NCI-H1694 (cell line): ENCODE results near the gene SLC44A5.
"Not testable (repeated sequence)": the region's sequence is repeated elsewhere in the genome, so short reads cannot be mapped to it uniquely, and the experiment has no call there.

Source experiments
- DNase-seq: peaks from one replicate; lab custom pipeline; 2025; lab: John Stamatoyannopoulos, UW

SLC44A5 gene

DNA sequence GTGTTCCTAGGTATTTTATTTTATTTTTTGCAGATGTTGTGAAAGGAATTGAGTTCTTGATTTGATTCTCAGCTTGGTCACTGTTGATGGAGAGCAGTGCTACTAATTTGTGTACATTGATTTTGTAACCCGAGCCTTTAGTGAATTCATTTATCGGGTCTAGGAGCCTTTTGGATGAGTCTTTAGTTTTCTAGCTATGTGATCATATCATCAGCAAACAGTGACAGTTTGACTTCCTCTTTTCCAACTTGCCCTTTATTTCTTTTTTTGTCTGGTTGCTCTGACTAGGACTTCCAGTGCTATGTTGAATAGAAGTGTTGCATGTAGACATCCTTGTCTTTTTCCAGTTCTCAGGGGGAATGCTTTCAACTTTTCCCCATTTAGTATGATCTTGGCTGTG lies 337.8 kb downstream of the SLC44A5 start:
- no peak for DNase-seq

DNA sequence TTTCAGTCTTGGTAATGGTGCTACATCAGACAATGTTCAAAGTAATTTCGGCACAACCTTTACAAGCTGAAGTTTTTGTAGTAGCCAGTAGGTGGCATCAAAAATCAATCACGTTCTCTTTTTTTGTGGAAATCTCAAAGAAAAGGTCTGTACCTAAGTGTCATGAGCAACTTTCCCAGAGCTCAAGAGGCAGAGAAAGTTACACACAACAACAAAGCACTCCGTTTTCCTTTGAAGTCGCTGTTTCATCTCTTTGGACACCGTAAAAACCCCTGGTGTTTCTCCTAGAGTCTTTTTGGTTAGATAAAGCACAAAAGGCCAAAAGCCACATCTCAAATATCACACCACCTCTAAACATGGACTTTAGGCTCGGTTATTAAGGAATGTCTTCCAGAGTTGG lies 345.1 kb downstream of the SLC44A5 start:
- peak; percentile 55 for DNase-seq

DNA sequence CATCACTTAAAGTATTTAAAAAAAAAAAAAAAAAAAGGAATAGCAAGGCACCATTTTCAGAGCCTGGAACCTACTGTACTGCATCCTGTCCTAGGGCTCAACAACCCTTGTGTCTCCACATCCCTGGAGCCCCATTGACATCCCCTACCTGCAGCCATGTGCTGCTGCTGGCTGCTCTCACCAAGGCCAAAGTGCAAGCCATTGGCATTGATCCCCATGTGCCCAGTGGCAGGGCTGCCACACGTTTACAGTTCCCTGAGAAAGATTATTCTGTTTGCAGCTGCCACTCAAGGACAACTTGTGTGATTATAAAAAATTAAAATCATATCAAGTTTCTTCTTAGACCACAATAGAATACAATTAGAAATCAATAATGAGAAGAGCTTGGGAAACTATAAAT lies 346.8 kb downstream of the SLC44A5 start:
- no peak for DNase-seq

DNA sequence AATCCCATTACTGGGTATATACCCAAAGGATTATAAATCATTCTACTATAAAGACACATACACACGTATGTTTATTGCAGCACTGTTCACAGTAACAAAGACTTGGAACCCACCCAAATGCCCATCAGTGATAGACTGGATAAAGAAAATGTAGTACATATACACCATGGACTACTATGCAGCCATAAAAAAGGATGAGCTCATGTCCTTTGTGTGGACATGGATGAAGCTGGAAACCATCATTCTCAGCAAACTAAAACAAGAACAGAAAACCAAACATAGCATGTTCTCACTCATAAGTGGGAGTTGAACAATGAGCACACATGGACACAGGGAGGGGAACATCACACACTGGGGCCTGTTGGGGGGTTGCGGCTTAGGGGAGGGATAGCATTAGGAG lies 347.3 kb downstream of the SLC44A5 start:
- DNase-seq: not testable (repeated sequence)

DNA sequence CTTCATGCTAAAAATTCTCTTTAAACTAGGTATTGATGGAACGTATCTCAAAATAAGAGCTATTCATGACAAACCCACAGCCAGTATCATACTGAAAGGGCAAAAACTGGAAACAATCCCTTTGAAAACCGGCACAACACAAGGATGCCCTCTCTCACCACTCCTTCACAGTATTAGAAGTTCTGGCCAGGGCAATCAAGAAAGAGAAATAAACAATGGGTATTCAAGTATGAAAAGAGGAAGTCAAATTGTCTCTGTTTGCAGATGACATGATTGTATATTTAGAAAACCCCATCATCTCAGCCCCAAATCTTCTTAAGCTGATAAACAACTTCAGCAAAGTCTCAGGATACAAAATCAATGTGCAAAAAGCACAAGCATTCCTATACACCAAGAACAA lies 349.0 kb downstream of the SLC44A5 start:
- not testable (repeated sequence) for DNase-seq

DNA sequence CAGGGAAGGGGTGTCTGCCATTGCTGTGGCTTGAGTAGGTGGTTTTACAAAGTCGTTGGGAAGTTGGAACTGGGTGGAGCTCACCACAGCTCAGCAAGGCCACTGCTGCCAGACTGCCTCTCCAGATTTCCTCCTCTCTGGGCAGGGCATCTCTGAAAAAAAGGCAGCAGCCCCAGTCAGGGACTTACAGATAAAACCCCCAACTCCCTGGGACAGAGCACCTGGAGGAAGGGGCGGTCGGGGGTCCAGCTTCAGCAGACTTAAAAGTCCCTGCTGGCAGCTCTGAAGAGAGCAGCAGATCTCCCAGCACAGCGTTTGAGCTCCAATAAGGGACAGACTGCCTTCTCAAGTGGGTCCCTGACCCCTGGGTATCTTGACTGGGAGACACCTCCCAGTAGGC lies 352.6 kb downstream of the SLC44A5 start:
- DNase-seq: no peak

DNA sequence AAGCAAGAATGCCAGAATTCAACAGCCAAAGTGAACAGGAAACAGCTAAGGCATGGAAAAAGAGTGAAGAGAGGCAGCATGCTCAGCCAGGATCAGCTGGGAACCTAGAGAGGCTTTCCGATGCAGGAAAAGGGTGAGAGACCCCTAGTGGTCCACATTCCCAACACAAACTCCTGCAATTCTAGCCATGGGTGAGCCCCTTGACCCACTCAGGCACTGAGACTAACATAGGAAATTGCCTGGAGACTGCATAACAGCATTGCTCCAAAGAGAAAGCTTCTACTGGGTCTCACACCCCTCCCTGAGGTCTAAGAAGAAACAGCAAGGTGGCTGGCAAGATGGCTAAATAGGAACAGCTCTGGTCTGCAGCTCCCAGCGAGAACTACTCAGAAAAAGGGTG lies 353.5 kb downstream of the SLC44A5 start:
- DNase-seq: no peak

DNA sequence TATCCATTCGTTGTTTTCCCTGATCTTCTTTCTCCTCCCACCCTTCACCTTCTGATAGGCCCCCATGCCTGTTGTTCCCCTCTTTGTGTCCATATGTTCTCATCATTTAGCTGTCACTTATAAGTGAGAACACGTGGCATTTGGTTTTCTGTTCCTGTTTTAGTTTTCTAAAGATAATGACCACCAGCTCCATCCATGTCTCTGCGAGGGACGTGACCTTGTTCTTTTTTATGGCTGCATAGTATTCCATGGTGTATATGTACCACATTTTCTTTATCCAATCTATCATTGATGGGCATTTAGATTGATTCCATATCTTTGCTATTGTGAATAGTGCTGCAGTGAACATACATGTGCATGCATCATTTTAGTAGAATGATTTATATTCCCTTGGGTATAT lies 360.8 kb downstream of the SLC44A5 start:
- DNase-seq: not testable (repeated sequence)

DNA sequence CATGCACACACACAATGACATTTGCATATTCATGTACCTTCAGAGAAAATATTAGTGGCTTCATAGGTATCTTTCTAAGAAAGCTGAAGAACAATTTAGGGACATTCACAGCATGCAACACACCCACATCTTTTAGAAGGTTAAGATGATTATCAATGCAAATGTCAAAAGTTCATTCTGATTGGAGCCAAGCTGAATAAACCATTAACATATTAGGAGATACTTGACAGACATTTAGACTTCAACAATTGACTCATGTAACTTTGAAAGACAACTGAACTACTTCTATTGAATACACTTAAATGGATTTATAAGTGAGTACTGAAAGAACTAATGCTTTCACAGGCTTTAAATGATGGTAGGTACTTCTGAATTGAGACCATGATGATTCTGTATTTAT lies 365.7 kb downstream of the SLC44A5 start:
- DNase-seq: no peak

DNA sequence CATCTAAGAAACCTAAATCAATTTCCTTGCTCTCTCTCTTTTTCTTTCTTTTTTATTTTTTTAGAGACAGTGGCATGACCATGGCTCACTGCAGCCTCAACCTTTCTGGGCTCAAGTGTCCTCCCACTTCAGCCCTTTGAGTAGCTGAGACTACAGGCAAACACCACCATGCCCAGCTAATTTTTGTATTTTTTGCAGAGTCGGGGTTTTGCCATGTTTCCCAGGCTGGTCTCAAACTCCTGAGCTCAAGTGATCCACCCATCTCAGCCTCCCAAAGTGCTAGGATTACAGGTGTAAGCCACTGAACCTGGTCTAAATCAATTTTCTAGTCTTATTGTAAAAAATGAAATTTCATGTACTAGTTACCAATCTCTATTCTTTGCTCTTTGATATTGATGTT lies 367.8 kb downstream of the SLC44A5 start:
- DNase-seq: no peak

DNA sequence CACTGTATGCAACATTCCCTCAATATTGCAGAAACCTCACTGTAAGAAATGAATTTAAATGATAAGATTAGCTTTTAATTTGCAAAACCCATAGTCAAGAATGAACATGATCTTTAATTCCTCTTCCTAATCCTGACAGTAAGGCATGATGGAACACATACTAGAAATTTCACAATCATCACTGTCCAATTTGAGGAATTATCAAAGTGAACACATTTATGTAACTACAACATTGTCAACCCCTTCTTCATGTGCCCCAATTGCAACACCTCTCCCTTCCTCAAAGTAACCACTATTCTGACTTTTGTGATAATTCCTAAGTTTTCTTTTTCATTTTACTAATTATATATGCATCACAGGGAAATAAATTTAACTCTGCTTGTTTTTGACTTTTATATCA lies 373.6 kb downstream of the SLC44A5 start:
- DNase-seq: no peak

DNA sequence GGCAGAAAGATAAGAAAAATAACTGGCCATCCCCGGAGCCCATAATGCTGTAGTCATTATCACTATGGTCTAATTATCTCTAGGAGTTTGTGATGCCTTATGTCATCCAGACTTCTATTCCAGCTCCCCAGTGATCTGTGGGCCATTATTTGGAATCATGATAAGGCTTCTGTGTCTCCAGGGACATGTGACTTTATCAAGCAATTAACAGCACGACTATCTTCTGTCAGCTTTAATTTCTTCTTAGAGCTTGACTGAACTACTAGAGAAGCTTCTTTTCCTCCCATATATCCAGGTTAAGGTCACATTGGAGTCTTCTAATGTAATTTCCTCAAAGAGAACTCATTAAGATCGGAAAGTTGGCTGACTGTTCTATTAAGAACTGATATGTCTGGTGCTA lies 376.4 kb downstream of the SLC44A5 start:
- DNase-seq: no peak

DNA sequence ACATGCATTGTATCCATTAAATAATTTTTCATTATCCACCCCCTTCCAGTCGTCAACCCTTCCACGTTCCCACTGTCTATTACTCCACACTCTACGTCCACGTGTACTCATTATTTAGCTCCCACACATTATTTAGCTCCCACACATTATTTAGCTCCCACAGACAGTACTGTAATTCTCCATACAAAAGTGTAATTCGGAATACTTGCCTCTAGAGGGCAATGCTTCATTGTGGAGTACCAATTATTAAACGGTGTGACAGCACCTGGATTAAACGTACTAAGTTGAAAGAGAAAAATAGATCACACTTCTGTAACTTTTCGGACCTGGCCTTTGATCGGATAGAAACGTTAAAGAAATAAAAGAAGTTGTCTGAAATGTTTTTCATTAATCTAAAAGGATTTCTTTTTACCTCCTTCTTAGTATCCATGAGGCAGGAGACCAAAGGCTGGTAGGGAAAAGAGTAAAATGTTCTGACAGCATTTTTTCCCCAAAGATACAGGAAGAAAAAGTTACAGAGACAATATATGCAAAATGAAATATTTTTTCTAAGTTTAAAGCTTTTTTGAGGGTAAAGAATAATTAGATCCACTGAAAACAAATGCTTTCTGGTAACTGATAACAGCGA lies 377.5 kb downstream of the SLC44A5 start:
- DNase-seq: peak; percentile 30

DNA sequence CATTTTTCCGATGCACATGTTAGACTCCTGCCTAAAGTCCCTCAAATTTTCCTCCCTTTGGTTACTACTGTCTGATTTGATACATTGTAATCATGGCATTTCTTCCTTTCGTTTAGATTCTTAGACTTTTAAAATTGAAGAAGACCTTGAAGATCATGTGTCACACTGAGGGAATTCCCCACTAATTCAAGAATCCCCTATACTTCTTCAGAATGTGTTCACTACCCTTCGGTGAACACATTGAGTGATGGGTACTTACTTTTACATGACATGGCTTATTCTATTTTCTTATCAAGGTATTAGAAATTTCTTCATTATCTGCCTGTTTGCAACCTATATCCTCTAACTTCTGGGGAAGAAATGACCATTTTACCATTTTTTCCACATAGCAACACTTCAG lies 390.8 kb downstream of the SLC44A5 start:
- no peak for DNase-seq

DNA sequence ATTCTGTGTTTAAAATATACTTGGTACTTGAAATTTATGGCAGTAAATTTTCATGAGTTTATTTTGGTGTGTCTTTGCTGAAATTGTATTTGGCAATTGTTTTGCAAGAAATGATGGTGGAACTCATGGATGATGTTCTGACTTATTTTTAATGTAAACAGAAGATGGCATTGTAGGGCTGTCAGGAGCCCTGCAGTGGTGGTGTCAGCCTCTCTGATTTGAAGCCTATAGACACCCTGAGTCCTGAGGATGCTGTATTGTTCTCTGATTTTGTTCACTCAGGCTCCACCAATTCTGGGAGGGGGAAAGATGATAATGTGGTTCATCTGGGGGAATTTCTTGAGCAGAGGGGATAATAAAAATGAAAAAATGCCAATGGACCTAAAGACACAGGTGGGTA lies 396.9 kb downstream of the SLC44A5 start:
- DNase-seq: no peak

DNA sequence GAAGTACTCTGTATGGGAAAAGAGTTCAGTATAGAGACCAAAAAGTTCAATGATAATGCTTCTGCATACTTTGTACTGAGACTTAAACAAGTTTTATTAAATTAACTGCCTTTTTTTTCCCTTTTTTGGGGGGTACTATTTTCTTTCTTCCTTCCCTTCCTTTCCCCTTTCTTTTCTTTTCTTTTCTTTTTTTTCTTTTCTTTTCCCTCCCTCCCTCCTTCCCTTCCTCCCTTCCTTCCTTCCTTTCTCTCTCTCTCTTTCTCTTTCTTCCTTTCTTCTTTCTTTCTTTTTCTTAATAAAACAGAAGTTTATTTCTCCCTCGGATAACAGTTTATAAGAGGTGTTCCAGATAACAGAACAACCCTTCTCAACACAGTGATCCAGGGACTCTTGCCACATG lies 399.3 kb downstream of the SLC44A5 start:
- no peak for DNase-seq

DNA sequence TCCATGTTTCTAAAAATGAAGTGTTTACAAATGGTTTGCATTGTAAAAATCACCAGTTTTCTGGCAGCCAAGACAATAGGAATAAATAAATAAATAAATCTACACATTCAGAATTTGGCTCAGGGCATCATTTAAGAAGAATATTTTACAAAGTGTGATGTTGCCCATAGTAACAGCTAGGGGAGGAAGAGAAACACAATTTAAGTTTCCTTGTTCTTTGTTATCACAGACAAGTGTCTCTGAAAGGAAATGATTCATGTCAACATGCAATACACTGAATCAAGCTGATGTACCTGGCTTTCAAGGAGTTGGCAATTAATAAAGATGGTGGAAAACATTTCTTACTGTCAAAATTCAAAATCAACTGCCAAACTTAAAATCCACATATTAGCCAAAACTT lies 402.1 kb downstream of the SLC44A5 start:
- no peak for DNase-seq

DNA sequence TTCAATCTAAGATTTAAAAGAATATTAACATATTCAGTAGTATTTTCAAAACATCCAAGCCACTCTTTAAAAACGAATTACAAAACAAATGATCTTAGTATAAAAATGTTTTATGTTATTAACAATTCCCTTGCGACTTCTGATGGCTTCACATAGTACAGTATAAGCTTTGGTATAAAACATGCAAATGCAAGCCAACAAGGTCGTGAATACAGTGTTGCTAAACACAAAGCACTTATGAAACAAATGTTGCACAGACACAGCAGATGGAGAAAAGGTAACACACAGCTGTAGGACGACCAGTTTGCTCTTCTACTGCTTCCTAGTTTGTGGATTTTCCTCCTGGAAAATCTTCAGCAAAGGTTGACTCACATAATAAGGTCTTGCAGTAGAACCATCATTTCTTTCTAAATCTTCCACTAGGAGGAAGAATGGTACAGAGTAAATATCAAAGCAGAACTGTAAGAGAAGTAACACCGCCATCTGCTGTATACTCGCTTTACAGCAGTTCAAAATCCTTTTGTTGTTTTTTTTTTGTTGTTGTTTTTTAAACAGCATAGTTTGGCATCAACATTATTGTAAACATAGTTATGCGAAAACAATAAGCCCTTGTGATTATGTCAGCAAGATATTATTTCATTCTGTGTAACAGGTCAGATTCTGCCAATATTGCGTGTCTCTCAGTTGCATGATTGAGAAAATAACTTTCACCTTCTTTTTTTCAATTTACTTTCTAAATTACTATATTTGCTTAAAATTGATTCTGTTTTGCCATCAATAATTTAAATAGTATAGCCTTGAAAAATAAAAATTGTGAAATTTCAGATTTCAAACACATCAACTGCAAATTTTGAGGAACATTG lies 407.3 kb downstream of the SLC44A5 start:
- peak; percentile 53 for DNase-seq

DNA sequence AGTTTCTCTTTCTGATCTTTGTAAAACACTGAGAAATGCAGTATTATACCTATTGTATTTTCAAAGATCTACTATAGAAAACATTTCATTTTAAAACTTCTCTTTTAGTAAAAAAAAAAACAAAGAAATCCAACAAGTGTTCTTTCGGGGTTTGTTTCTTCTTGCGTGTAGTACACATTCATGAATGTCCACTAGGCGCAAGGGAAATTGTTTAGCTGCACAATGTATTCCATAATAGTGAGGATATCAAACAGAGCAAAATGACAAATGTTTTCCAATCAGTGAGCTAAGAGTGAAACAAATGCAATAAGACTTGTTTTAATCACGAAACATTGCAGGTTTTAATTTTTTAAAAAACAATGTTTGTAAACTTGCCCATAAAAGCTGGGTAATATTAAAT lies 408.2 kb downstream of the SLC44A5 start:
- no peak for DNase-seq

DNA sequence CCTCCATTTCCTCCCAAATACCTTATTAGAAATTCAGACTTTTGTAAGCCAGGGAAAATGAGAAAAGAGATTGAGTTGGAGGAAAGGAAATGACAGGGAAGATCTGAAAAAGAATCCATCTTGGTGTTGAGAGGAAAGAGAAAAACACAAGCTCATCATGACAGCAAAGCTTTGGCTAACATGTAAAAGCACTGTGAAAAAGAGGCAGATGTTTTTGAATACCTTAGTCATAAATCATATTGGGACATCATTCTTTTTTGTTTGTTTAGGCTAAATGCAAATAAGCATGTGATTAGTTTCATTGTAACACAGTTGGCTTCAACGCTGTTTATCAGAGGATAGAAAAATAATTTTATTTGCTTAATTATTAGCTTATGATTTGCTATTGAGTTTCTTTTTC lies 412.2 kb downstream of the SLC44A5 start:
- no peak for DNase-seq

DNA sequence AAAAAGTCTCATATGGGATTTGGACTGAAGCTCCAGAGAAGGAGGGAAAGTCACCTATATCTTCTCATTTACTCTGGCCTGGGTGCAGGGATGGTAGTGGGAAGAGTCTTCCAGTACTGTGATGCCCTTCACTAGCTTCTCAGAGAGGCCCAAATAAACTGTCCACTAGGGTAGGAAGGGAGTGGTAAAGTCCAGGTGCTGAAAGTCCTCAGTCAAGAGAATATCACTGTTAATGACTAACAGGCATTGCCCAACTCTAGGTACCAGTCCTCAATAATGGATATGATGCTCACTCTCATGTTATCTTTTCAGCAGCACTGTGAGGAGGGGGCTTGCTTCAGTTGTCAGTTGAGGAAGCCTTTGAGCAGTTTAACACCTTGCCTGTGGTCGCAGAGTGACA lies 412.8 kb downstream of the SLC44A5 start:
- DNase-seq: no peak

DNA sequence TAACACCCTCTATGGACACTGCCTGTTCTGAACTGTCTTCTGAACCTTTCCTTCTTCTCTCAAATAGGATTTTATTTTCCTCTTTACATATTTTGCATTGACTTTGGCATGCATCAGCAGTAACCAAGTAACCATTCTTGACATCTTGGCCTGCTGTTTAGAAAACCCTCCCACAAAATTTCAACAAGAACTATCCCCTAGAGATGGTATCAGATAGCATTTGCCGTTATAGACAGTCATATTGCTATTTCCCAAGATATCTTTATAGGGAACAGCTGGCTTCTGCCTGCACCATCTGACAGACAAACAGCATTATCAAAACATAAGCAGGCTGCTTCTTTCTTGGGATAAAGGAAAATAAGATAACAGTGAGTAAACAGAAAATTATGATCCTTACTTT lies 422.0 kb downstream of the SLC44A5 start:
- peak; percentile 23 for DNase-seq

DNA sequence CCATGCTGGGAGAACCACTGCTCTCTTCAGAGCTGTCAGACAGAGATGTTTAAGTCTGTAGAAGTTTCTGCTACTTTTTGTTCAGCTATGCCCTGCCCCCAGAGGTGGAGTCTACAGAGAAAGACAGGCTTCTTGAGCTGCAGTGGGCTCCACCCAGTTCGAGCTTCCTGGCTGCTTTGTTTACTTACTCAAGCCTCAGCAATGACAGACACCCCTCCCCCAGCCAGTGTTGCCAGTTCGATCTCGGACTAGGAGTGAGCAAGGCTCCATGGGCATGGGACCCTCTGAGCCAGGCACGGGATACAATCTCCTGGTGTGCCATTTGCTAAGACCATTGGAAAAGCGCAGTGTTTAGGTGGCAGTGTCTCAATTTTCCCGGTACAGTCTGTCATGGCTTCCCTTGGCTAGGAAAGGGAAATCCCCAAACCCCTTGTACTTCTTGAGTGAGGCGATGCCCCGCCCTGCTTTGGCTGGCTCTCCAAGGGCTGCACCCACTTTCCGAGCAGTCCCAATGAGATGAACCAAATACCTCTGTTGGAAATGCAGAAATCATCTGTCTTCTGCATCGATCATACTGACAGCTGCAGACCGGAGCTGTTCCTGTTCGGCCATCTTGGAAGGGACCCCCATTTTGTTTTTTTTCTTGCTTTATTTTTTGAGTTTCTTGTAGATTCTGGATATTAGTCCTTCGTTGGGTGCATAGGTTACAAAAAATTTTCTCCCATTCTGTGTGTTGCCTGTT lies 429.5 kb downstream of the SLC44A5 start:
- DNase-seq: not testable (repeated sequence)
